ENCODE measurements around the gene TSG101. TPM values are rescaled to one million over a fixed set of nuclear protein-coding genes. Genes with fewer than 3 reads are reported as not detected.

The TSG101 gene
- total RNA-seq, 1 donor from 2014 or later, result 49.2 TPM

GRCh38 chr11:18498039-18498438, 28.7 kb downstream of the TSG101 start:
- no peak for ATAC-seq
- intact Hi-C loops (cut with DNase I), result no loop called here

GRCh38 chr11:18495703-18496102, 31.0 kb downstream of the TSG101 start:
- DNase-seq (ENCODE audit: low spot score) (no peak), ATAC-seq (no peak)
- intact Hi-C loops (cut with DNase I), result no loop called here

More at GRCh38 chr11:18498039-18498438, 28.7 kb downstream of the TSG101 start:
- DNase-seq (ENCODE audit: low spot score), result no peak

GRCh38 chr11:18495271-18495670, 31.5 kb downstream of the TSG101 start:
- ATAC-seq, result no peak
- DNase-seq (ENCODE audit: low spot score), result no peak
- intact Hi-C loops (cut with DNase I), result no loop called here

- no peak for DNase-seq (ENCODE audit: low spot score)
- no peak for ATAC-seq
- intact Hi-C loops (cut with DNase I), result no loop called here
Measured at GRCh38 chr11:18493310-18493709, 33.4 kb downstream of the TSG101 start.

GRCh38 chr11:18492888-18493287, 33.9 kb downstream of the TSG101 start:
- intact Hi-C loops (cut with DNase I), result no loop called here
- no peak for DNase-seq (ENCODE audit: low spot score)
- no peak for ATAC-seq

- intact Hi-C loops (cut with DNase I), result no loop called here
- ATAC-seq (no peak), DNase-seq (ENCODE audit: low spot score) (no peak)
Measured at GRCh38 chr11:18491924-18492323, 34.8 kb downstream of the TSG101 start.

- intact Hi-C loops (cut with DNase I), result no loop called here
- ATAC-seq (no peak), DNase-seq (ENCODE audit: low spot score) (no peak)
Measured at GRCh38 chr11:18490736-18491485, 35.8 kb downstream of the TSG101 start.

- intact Hi-C loops (cut with DNase I), result no loop called here
- DNase-seq (ENCODE audit: low spot score) (no peak), ATAC-seq (no peak)
Measured at GRCh38 chr11:18490319-18490718, 36.4 kb downstream of the TSG101 start.

- DNase-seq (ENCODE audit: low spot score) (no peak), ATAC-seq (no peak)
- intact Hi-C loops (cut with DNase I), result no loop called here
Measured at GRCh38 chr11:18485913-18486528, 40.7 kb downstream of the TSG101 start.

GRCh38 chr11:18479063-18479462, 47.7 kb downstream of the TSG101 start:
- intact Hi-C loops (cut with DNase I), result no loop called here
- DNase-seq (ENCODE audit: low spot score) (no peak), ATAC-seq (no peak)

GRCh38 chr11:18472587-18472986, 54.2 kb downstream of the TSG101 start:
- intact Hi-C loops (cut with DNase I), result no loop called here
- no peak for ATAC-seq
- no peak for DNase-seq (ENCODE audit: low spot score)

GRCh38 chr11:18471995-18472394, 54.7 kb downstream of the TSG101 start:
- intact Hi-C loops (cut with DNase I), result no loop called here
- no peak for DNase-seq (ENCODE audit: low spot score)
- ATAC-seq, result no peak

- DNase-seq (ENCODE audit: low spot score) (no peak), ATAC-seq (no peak)
Measured at GRCh38 chr11:18468961-18469360, 57.8 kb downstream of the TSG101 start.

GRCh38 chr11:18468059-18468458, 58.7 kb downstream of the TSG101 start:
- no peak for ATAC-seq
- DNase-seq (ENCODE audit: low spot score), result no peak

More at GRCh38 chr11:18468961-18469360, 57.8 kb downstream of the TSG101 start:
- intact Hi-C loops (cut with DNase I), result no loop called here

GRCh38 chr11:18466402-18466801, 60.3 kb downstream of the TSG101 start:
- intact Hi-C loops (cut with DNase I), result no loop called here
- no peak for ATAC-seq
- DNase-seq (ENCODE audit: low spot score), result no peak

More at GRCh38 chr11:18468059-18468458, 58.7 kb downstream of the TSG101 start:
- intact Hi-C loops (cut with DNase I), result no loop called here

- ATAC-seq, result no peak
- DNase-seq (ENCODE audit: low spot score), result no peak
- intact Hi-C loops (cut with DNase I), result no loop called here
Measured at GRCh38 chr11:18463439-18463838, 63.3 kb downstream of the TSG101 start.

- intact Hi-C loops (cut with DNase I), result no loop called here
- DNase-seq (ENCODE audit: low spot score) (no peak), ATAC-seq (no peak)
Measured at GRCh38 chr11:18461909-18462308, 64.8 kb downstream of the TSG101 start.

- DNase-seq (ENCODE audit: low spot score) (no peak), ATAC-seq (no peak)
- intact Hi-C loops (cut with DNase I), result no loop called here
Measured at GRCh38 chr11:18459634-18460033, 67.1 kb downstream of the TSG101 start.

GRCh38 chr11:18457450-18457849, 69.3 kb downstream of the TSG101 start:
- intact Hi-C loops (cut with DNase I), result no loop called here
- no peak for ATAC-seq

GRCh38 chr11:18455686-18456372, 70.9 kb downstream of the TSG101 start, which contains the start of gene LDHAL6A:
Gene LDHAL6A (plus strand): TSS chr11:18455856. CDS start chr11:18456681, 825 bp downstream.
- no peak for ATAC-seq
- no peak for DNase-seq (ENCODE audit: low spot score)
- intact Hi-C loops (cut with DNase I), result no loop called here

More at GRCh38 chr11:18457450-18457849, 69.3 kb downstream of the TSG101 start:
- no peak for DNase-seq (ENCODE audit: low spot score)

All from sciatic nerve (tissue), 2 donors.